ENCODE data around the gene CNPY1. TPM values are rescaled to one million over a fixed set of nuclear protein-coding genes. Genes with fewer than 3 reads are reported as not detected.

CNPY1 gene
- polyA plus RNA-seq, 2 of the 4 experiments (the other 2 are of a cell fraction), result not detected

GRCh38 chr7:155463114-155463811 lies 83.1 kb downstream of the CNPY1 start:
- no peak overlapping the region for H3K4me2 ChIP-seq
- no peak for DNase-seq (ENCODE audit: low read depth in 1 of 2, low spot score in 1 of 2)
- FAIRE-seq, result no peak
- no peak overlapping the region for H3K4me3 ChIP-seq
- no peak overlapping the region for H3K27ac ChIP-seq
- no peaks in the 10 kb centered on the region for H3K9me3 ChIP-seq
- 88% methylated on average over 15 of the region's 15 CpGs for WGBS (ENCODE audit: missing lambda C conversion rate)
- 0 out of 3 replicates have a peak, but pooled peaks cover 6% of the 10 kb centered on the region for H3K4me1 ChIP-seq
- CTCF ChIA-PET, result no interaction called here
- ATAC-seq, result no peak
- POLR2A ChIA-PET, result no interaction called here
- no peak for TF ChIP-seq MAFK (IDR thresholded peaks at IDR 0.05; ENCODE audit: partially characterized antibody)
- no peak for TF ChIP-seq CEBPB (IDR thresholded peaks at IDR 0.05)
- no peak for TF ChIP-seq RAD21 (conservative IDR thresholded peaks at IDR 0.05 in 1 of 2, IDR thresholded peaks at IDR 0.05 in 1 of 2)
- TF ChIP-seq POLR2AphosphoS2 (conservative IDR thresholded peaks at IDR 0.05; ENCODE audit: low read length), result no peak

GRCh38 chr7:155462163-155462735 lies 84.1 kb downstream of the CNPY1 start:
- CTCF ChIA-PET, result interaction anchor here (1.2 kb wide), 1 partner anchor 83 kb away, joined by 3 read pairs; no protein-coding TSS in a partner anchor
- FAIRE-seq (no peak), DNase-seq (ENCODE audit: low read depth in 1 of 2, low spot score in 1 of 2) (no peak), ATAC-seq (no peak)
- no peak for TF ChIP-seq POLR2AphosphoS2 (conservative IDR thresholded peaks at IDR 0.05; ENCODE audit: low read length)
- TF ChIP-seq TFCP2L1 (CRISPR knock-in tag; IDR thresholded peaks at IDR 0.05), result no peak
- TF ChIP-seq MAZ (IDR thresholded peaks at IDR 0.05; ENCODE audit: borderline replicate concordance, low read depth, low read length), result no peak
- TF ChIP-seq, protein P1, sequence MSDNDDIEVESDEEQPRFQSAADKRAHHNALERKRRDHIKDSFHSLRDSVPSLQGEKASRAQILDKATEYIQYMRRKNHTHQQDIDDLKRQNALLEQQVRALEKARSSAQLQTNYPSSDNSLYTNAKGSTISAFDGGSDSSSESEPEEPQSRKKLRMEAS (IDR thresholded peaks at IDR 0.05), result no peak
- TF ChIP-seq SREBF2 (IDR thresholded peaks at IDR 0.05), result no peak
- TF ChIP-seq CBX2 (IDR thresholded peaks at IDR 0.05; ENCODE audit: borderline replicate concordance, low read depth), result no peak
- TF ChIP-seq HES2 (IDR thresholded peaks at IDR 0.05), result no peak
- no peak for TF ChIP-seq CEBPB (IDR thresholded peaks at IDR 0.05)
- TF ChIP-seq RNF2 (IDR thresholded peaks at IDR 0.05; ENCODE audit: borderline replicate concordance, low read depth), result no peak
- TF ChIP-seq, protein P2, sequence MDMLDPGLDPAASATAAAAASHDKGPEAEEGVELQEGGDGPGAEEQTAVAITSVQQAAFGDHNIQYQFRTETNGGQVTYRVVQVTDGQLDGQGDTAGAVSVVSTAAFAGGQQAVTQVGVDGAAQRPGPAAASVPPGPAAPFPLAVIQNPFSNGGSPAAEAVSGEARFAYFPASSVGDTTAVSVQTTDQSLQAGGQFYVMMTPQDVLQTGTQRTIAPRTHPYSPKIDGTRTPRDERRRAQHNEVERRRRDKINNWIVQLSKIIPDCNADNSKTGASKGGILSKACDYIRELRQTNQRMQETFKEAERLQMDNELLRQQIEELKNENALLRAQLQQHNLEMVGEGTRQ (IDR thresholded peaks at IDR 0.05), result no peak
- no peak for TF ChIP-seq NR3C1 (IDR thresholded peaks at IDR 0.05)
- TF ChIP-seq CBX8 (IDR thresholded peaks at IDR 0.05), result no peak
- Histone ChIP-seq H3K27ac (no peak overlapping the region), H3K4me1 (0 out of 3 replicates have a peak, but pooled peaks cover 9% of the 10 kb centered on the region), H3K4me2 (no peak overlapping the region), H3K9me3 (no peaks in the 10 kb centered on the region), H3K4me3 (no peak overlapping the region)
- POLR2A ChIA-PET, result no interaction called here
- WGBS (ENCODE audit: missing lambda C conversion rate), result 93% methylated on average over 33 of the region's 33 CpGs

DNA sequence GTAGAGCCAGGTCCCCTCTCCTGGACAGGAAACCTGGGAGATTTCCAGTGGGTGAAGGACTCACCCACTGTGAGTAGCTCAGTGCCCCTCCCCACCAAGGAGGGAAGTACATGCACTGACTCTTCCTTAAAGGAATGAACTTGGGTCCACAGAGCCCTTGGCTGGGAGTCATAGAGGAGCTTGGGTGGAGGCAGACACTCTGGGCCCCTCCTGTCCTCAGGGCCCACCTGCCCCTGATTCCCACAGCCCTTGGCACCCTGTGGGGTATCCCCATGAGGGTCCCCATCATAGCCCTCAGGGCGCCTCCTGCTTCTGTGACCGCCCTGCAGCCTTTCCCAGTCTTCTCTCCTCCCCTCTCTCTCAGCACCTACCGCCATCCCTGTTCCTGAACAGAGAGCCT lies 84.7 kb downstream of the CNPY1 start:
- no peak overlapping the region for H3K4me2 ChIP-seq
- ChIA-PET CTCF (interaction anchor here (1.2 kb wide), 1 partner anchor 82 kb away, joined by 3 read pairs; no protein-coding TSS in a partner anchor), POLR2A (no interaction called here)
- no peak overlapping the region for H3K27ac ChIP-seq
- H3K4me1 ChIP-seq, result 0 out of 3 replicates have a peak, but pooled peaks cover 9% of the 10 kb centered on the region
- no peak for TF ChIP-seq EHMT2 (IDR thresholded peaks at IDR 0.05; ENCODE audit: low read depth)
- TF ChIP-seq CBX2 (IDR thresholded peaks at IDR 0.05; ENCODE audit: borderline replicate concordance, low read depth), result no peak
- TF ChIP-seq POLR2AphosphoS2 (conservative IDR thresholded peaks at IDR 0.05; ENCODE audit: low read length), result no peak
- TF ChIP-seq, protein P1 (IDR thresholded peaks at IDR 0.05), result no peak
- TF ChIP-seq HOXA7 (CRISPR knock-in tag; IDR thresholded peaks at IDR 0.05), result no peak
- no peak for TF ChIP-seq RARB (CRISPR knock-in tag; IDR thresholded peaks at IDR 0.05)
- TF ChIP-seq REST (IDR thresholded peaks at IDR 0.05), result no peak
- TF ChIP-seq ZC3H11A (IDR thresholded peaks at IDR 0.05), result no peak
- no peaks in the 10 kb centered on the region for H3K9me3 ChIP-seq
- H3K4me3 ChIP-seq, result no peak overlapping the region
- DNase-seq (ENCODE audit: low read depth in 1 of 2, low spot score in 1 of 2), result no peak
- FAIRE-seq, result no peak
- 92% methylated on average over 3 of the region's 3 CpGs for WGBS (ENCODE audit: missing lambda C conversion rate)
- ATAC-seq, result no peak
